Gastroesophageal sphincter (tissue), 4 donors: ENCODE data around the gene TTC21A. TPM values are rescaled to one million over a fixed set of nuclear protein-coding genes. Genes with fewer than 3 reads are reported as not detected.

Source experiments
- ATAC-seq: fragments of 150-250 bp; one replicate; pipeline ENCODE4 v1.9.1; 2016; ENCODE audit warnings: mild to moderate bottlenecking, moderate library complexity
- H3K27ac ChIP-seq, 4 donors: fragments of 200-600 bp; sonication (generic) in 3 of 4; 1 replicate in 3 of 4; 2 replicates in 1 of 4; pipeline ENCODE4 v1.5.1; 2016 to 2019
- H3K27me3 ChIP-seq: fragments of 200-600 bp; sonication (generic); one replicate; pipeline ENCODE4 v1.5.1; 2019
- H3K36me3 ChIP-seq, 2 donors: fragments of 200-600 bp; sonication (generic); one replicate each; pipeline ENCODE4 v1.5.1; 2019; ENCODE audit warnings: control low read depth in 1 of 2
- H3K4me1 ChIP-seq, 3 donors: fragments of 200-600 bp; sonication (generic); 1 replicate in 2 of 3; 2 replicates in 1 of 3; pipeline ENCODE4 v1.5.1; 2016 to 2019; ENCODE audit warnings: control low read depth in 2 of 3
- H3K4me3 ChIP-seq, 2 donors: fragments of 200-600 bp; sonication (generic); one replicate each; pipeline ENCODE4 v1.5.1; 2019; ENCODE audit warnings: mild to moderate bottlenecking in 1 of 2, moderate library complexity in 1 of 2
- H3K9me3 ChIP-seq, 3 donors: fragments of 200-600 bp; sonication (generic); one replicate each; pipeline ENCODE4 v1.5.1; 2017 to 2019; ENCODE audit warnings: control low read depth in 2 of 3
- CTCF ChIP-seq, 4 experiments: fragments of 200-600 bp in 2 of 4; fragments of 450-650 bp in 2 of 4; sonication (generic) in 1 of 4; IDR thresholded peaks; one replicate each; pipeline ENCODE4 v1.5.1; 2017 to 2019; ENCODE audit warnings: antibody characterized with exemption in 4 of 4, mild to moderate bottlenecking in 2 of 4, moderate library complexity in 2 of 4
- EP300 ChIP-seq: sonication (generic); formaldehyde crosslinking; IDR thresholded peaks from one replicate; pipeline ENCODE4 v1.6.1; 2017; ENCODE audit warnings: antibody characterized with exemption, mild to moderate bottlenecking
- POLR2A ChIP-seq, 2 donors: fragments of 450-650 bp; IDR thresholded peaks; one replicate each; pipeline ENCODE4 v1.6.1; 2017; ENCODE audit warnings: antibody characterized with exemption in 2 of 2, mild to moderate bottlenecking in 2 of 2, moderate library complexity in 1 of 2
- POLR2AphosphoS5 ChIP-seq: sonication (generic); formaldehyde crosslinking; IDR thresholded peaks from one replicate; pipeline ENCODE4 v1.6.1; 2017; ENCODE audit warnings: antibody characterized with exemption
- WGBS, 2 donors: methylation state at CpG; one replicate each; pipeline ENCODE4 v1.1.5; 2018; ENCODE audit warnings: low coverage in 1 of 2; 5-methylcytosine and 5-hydroxymethylcytosine counted together
- total RNA-seq, 4 donors: library from RNA; depleted of rRNA; stranded (reverse); fragments of >200 nt; gene quantifications; one replicate each; pipeline ENCODE4 v1.1.0, GENCODE V29; 2016

TTC21A gene
- total RNA-seq, 4 donors from 2014 or later: 0.54 to 8.5 (median 5.0) TPM

GRCh38 chr3:39183211-39184080, 76.0 kb downstream of the TTC21A start:
- Histone ChIP-seq H3K4me3 (no peak overlapping the region), H3K36me3 (no peaks in the 10 kb centered on the region), H3K27me3 (no peaks in the 10 kb centered on the region), H3K4me1 (peaks cover 2 to 54% (median 24%) of the 10 kb centered on the region in 3 donors), H3K27ac (peak overlapping the region; percentile 78 to 96 (median 90)), H3K9me3 (no peaks in the 10 kb centered on the region)
- WGBS, 2 donors: 60 to 61% methylated on average over 7 to 11 of the region's 12 CpGs
- no peak for ATAC-seq
- TF ChIP-seq EP300 (no peak), POLR2AphosphoS5 (no peak)

- no peak for ATAC-seq
- peak overlapping the region in 3 of 4 donors; percentile 87 to 96 (median 94) for H3K27ac ChIP-seq
- 75% methylated on average over 3 of the region's 12 CpGs; no CpG with 5 or more reads in 1 of the 2 donors for WGBS, 2 donors
- TF ChIP-seq EP300: no peak
- TF ChIP-seq POLR2A (IDR thresholded peaks at IDR 0.05): no peak
- no peak for TF ChIP-seq CTCF (IDR thresholded peaks at IDR 0.05)
- no peak for TF ChIP-seq POLR2AphosphoS5
- H3K4me3 ChIP-seq: no peak overlapping the region
- H3K4me1 ChIP-seq: peaks cover 2 to 45% (median 20%) of the 10 kb centered on the region in 3 donors
- H3K36me3 ChIP-seq: no peaks in the 10 kb centered on the region
- H3K27me3 ChIP-seq: no peaks in the 10 kb centered on the region
- no peaks in the 10 kb centered on the region for H3K9me3 ChIP-seq
Observed at GRCh38 chr3:39184081-39184967, 76.8 kb downstream of the TTC21A start.

GRCh38 chr3:39184968-39185285, 77.4 kb downstream of the TTC21A start:
- no peak for ATAC-seq
- Histone ChIP-seq H3K4me3 (no peak overlapping the region), H3K4me1 (peaks cover 2 to 44% (median 21%) of the 10 kb centered on the region in 3 donors), H3K27me3 (no peaks in the 10 kb centered on the region), H3K27ac (no peak overlapping the region), H3K9me3 (no peaks in the 10 kb centered on the region), H3K36me3 (no peaks in the 10 kb centered on the region)
- TF ChIP-seq CTCF (IDR thresholded peaks at IDR 0.05) (no peak), EP300 (no peak), POLR2AphosphoS5 (no peak), POLR2A (IDR thresholded peaks at IDR 0.05) (no peak)
- no CpG with 5 or more reads among the region's 4 CpGs for WGBS, 2 donors

GRCh38 chr3:39185326-39185958, 78.0 kb downstream of the TTC21A start:
- H3K4me1 ChIP-seq: peaks cover 0 to 43% (median 18%) of the 10 kb centered on the region in 3 donors
- no peaks in the 10 kb centered on the region for H3K9me3 ChIP-seq
- TF ChIP-seq POLR2AphosphoS5: no peak
- TF ChIP-seq CTCF (IDR thresholded peaks at IDR 0.05): no peak
- TF ChIP-seq POLR2A (IDR thresholded peaks at IDR 0.05): no peak
- TF ChIP-seq EP300: no peak
- no peak for ATAC-seq
- WGBS, 2 donors: no CpG with 5 or more reads among the region's 9 CpGs
- H3K4me3 ChIP-seq: no peak overlapping the region
- no peaks in the 10 kb centered on the region for H3K27me3 ChIP-seq
- no peaks in the 10 kb centered on the region for H3K36me3 ChIP-seq
- H3K27ac ChIP-seq: no peak overlapping the region
